HuH-7 (cell line): ENCODE results near the gene NDUFV2.
"Not testable (repeated sequence)": the region's sequence is repeated elsewhere in the genome, so short reads cannot be mapped to it uniquely, and the experiment has no call there.

Experiments used
- DNase-seq: peaks from one replicate; pipeline ENCODE4 v3.0.0; 2011; ENCODE audit warnings: low spot score

Gene NDUFV2

DNA sequence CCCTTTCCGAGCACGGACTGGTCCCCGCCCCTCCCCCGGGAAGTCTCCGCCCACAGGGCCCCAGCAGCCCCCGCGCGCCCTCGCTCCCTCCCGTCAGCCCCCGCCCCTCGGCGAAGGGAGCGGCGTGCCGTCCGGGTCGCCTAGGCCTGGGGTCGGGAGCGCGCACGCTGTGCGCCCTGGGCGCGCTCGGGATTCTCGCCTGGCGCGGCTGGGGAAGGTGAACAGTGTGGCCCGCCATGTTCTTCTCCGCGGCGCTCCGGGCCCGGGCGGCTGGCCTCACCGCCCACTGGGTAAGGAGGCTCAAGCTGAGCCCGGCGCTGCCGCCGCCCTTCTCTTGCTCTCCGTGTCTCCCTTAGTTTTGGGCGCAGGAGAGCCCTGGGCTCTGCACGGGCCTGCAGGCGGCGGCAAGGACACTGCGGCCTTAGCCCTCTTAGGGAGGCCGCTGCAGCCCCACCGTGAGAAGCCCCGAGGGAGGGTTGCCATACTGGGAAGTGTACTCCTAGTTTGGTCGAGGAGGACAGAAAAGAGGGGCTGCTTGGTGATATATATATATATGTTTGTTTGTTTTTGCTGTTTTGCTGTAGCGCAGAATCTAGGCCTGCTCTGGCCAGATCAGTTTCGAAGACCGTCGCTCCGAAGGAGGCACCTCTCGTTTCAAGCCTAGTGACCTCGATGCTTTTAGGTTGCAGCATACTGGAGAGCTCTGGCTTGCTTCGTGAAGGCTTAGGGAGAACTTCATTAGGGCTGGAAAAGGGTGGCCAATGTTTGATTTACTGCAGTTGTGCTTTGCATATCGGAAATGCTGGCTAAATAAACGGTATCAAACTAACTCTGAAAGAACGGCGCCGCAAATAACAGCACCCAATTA, at the start of gene NDUFV2:
Gene NDUFV2 (plus strand): TSS at position 192 of the 868 bp plus-strand sequence. CDS start 45 bp downstream, at position 237.
- peak; percentile 91 for DNase-seq

DNA sequence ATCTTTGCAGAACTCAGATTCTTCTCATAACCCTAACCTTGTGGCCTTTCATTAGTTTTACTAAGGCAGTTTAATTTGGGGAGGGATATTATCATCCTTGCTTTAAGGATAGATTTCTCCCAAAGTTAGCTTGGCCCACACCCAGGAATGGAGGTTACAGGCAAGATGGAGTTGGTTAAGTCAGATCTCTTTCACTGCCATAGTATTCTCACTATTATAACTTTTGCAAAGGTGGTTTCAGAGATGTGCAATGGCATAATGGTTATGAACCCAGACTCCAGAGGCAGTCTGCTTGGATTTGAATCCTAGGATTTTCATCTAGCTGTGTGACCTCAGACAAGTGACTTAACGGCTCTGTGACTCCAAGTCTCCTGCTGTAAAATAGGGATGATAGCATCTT, 48.7 kb upstream of the NDUFV2 start:
- no peak for DNase-seq

DNA sequence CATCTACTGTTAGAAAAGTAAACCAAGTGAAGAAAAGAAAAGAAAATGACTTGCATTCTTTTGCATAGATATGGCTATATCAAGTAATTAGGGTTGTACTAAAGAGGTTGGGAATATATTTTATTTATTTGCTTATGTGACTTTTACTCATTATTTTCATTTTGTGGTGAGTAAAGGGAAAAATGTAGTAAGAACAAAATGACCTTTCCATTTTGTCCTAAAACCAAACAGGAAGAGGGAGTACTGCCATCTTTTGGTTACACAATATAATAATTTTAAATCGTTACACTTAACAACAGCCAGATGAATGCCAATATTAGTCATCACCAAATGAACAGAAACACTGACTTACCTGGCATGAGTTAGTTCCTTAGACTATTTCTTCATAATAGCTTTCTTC, 47.3 kb upstream of the NDUFV2 start:
- no peak for DNase-seq

DNA sequence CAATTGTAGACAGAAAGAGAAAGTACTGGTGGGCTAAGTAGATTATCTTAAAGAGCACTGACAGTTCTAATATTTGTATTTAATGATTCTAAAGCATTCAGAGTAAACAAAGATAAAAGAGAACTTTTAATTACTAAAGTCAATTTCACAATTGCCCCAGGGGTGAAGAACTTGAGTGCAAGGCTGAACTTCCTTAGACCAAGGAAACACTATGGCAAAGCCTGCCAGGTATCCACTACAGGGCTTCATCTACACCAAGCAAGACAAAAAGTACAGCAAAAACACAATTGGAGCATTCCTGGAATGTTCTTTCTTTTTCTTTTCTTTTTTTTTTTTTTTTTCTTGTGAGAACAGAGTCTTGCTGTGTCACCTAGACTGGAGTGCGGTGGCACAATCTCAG, 46.9 kb upstream of the NDUFV2 start:
- no peak for DNase-seq

GRCh38 chr18:9057646-9058045, 44.9 kb upstream of the NDUFV2 start:
- DNase-seq, result no peak

GRCh38 chr18:9058406-9058805, 44.1 kb upstream of the NDUFV2 start:
- no peak for DNase-seq

DNA sequence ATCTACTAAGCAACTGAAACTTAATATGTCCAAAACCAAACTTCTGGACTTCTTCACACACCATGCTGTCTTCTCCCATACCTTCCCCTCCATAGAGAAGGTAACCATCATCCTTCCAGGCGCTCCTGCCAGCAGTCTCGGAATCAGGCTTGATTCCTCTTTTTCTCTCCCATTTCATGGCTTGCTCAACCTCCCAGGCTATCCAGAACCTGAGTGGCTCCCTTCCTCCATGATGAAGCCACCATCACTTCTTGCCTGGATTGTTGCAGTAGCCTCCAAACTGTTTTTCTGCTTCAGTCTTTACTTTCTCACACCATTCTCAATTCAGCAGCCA, 40.1 kb upstream of the NDUFV2 start:
- no peak for DNase-seq

- DNase-seq, result no peak
Measured at GRCh38 chr18:9065864-9066263, 36.6 kb upstream of the NDUFV2 start.

DNA sequence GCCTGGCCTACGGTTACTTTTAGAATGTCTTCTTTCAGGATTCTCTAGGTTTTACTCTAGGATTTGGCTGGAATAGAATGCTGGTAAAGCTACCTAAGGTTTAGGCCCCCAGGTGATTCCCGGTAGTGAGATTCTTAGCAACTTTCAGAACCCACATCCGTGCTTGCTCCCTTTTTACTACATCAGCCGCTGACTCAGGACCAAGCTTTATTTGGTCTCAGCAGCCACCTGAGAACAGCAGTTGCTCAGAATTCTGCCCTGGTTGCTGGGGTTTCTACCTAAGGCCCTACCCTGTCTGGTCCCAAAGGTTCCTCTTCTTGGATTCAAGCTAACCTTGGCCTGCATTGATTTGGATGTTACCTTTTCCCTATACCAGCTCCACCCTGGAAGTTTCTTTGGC, 36.1 kb upstream of the NDUFV2 start:
- no peak for DNase-seq

- DNase-seq, result no peak
Measured at GRCh38 chr18:9066817-9067306, 35.6 kb upstream of the NDUFV2 start.

GRCh38 chr18:9067823-9068222, 34.7 kb upstream of the NDUFV2 start:
- DNase-seq, result no peak

DNA sequence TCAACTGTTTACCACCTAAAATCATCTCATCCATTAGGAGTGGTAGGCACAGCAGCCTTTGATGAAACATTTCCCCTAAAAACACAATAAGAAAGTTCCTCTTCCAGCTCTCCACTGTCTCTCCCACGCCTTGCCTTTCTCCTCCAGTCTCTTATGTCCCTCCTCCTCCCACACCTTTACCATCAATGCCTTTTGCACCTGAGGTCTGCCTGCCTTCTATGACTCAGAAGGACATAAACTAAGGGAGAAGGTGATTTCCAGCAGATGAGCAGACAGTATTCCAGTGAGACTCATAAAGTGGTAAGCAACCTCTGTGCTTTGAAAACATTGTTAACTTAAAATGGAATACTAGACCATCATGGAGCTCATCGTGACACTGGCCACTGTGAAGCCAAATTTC, 34.2 kb upstream of the NDUFV2 start:
- DNase-seq, result no peak

GRCh38 chr18:9069601-9070000, 32.9 kb upstream of the NDUFV2 start:
- DNase-seq, result no peak

GRCh38 chr18:9070212-9070611, 32.3 kb upstream of the NDUFV2 start:
- no peak for DNase-seq

DNA sequence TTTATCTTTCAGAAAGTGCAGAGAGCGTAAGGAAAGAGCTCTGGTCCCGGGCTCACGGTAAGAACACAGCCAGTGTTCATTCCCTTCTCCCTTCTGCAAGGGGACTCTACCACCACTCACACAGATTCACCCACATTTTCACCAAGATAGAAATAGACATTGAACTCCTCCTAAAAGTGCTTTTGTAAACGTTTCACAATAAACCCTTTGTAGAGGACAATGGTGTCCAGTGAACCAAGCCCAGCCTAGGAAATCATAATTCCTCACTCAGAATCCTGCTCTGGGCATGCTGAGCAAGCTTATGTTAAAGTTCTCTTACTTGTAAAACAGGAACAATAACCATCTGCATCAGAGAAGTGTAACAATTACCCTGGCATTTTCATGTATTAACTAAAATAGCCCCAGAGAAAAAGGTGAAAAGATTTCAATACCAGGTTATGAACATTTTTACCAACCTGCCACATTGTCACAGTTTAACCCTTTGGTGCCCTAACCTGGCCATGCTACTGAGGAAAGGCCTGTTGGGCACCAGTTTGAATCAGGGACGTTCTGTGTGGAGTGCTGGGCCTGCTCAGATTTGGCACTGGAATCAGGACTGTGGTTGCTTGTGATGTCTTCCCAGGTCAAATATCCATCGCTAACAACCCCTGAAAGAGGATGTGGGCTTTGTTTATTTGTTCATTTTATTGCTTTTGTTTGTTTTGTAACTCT, 22.5 kb upstream of the NDUFV2 start:
- DNase-seq, result no peak

- no peak for DNase-seq
Measured at GRCh38 chr18:9081940-9082339, 20.6 kb upstream of the NDUFV2 start.

- DNase-seq, result no peak
Measured at GRCh38 chr18:9082711-9083510, 19.6 kb upstream of the NDUFV2 start.

DNA sequence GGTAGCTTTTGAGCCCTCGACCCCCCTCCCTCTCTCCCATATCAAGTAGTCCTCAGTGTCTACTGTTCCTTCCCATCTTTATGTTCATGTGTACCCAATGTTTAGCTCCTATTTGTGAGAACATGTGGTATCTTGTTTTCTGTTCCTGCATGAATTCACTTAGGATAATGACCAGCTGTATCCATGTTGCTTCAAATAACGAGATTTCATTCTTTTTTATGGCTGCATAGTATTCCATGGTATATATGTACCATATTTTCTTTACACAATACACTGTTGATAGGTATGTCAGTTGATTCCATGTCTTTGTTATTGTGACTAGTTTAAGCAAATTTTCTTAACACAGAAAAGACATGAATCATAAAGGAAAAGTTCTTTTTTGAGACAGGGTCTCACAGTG, 16.5 kb upstream of the NDUFV2 start:
- no peak for DNase-seq

GRCh38 chr18:9086624-9087023, 15.9 kb upstream of the NDUFV2 start:
- no peak for DNase-seq

DNA sequence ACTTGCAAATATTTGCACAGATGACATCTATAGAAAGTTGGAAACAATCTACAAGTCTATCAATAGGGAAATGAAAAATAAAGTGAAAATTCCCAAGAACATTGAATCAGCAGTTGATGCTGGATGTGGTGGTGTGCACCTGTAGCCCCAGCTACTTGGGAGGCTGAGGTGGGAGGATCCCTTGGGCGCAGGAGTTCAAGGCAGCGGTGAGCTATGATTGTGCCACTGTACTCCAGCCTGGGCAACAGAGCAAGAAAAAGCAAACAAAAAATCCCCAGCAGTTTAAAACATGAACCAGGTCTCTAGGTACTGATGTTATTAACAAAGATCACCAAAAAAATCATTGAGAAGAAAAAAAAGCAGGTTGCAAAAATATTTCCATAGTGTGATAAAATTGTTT, 15.4 kb upstream of the NDUFV2 start:
- DNase-seq, result no peak

DNA sequence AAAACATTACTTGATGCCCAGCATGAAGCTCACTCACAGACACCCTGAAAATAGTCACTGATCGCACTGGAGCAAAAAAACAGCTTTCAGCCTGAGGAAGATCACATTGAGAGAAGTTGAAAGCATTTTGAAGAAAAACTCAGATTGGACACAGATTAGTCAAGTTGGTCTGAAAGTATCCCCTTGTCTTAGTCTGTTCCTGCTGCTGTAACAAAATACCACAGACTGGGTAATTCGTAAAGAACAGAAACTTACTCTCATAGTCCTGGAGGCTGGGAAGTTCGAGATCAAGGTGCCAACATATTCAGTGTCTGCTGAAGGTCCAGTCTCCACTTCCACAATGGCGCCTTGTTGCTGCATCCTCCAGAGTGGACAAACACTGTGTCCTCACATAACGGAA, 14.2 kb upstream of the NDUFV2 start:
- no peak for DNase-seq

GRCh38 chr18:9088727-9089126, 13.8 kb upstream of the NDUFV2 start:
- not testable (repeated sequence) for DNase-seq

- no peak for DNase-seq
Measured at GRCh38 chr18:9090578-9090977, 11.9 kb upstream of the NDUFV2 start.
